Measurements from ENCODE around the gene CDK14.
A peak's percentile ranks its signal among the peaks of the same experiment; 100 is the strongest.

CDK14 gene

GRCh38 chr7:90692396-90692795, 96.3 kb downstream of the CDK14 start:
- H3K27ac ChIP-seq, result no peak overlapping the region
- TF ChIP-seq, protein P1, sequence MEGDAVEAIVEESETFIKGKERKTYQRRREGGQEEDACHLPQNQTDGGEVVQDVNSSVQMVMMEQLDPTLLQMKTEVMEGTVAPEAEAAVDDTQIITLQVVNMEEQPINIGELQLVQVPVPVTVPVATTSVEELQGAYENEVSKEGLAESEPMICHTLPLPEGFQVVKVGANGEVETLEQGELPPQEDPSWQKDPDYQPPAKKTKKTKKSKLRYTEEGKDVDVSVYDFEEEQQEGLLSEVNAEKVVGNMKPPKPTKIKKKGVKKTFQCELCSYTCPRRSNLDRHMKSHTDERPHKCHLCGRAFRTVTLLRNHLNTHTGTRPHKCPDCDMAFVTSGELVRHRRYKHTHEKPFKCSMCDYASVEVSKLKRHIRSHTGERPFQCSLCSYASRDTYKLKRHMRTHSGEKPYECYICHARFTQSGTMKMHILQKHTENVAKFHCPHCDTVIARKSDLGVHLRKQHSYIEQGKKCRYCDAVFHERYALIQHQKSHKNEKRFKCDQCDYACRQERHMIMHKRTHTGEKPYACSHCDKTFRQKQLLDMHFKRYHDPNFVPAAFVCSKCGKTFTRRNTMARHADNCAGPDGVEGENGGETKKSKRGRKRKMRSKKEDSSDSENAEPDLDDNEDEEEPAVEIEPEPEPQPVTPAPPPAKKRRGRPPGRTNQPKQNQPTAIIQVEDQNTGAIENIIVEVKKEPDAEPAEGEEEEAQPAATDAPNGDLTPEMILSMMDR (conservative IDR thresholded peaks at IDR 0.05), result no peak

DNA sequence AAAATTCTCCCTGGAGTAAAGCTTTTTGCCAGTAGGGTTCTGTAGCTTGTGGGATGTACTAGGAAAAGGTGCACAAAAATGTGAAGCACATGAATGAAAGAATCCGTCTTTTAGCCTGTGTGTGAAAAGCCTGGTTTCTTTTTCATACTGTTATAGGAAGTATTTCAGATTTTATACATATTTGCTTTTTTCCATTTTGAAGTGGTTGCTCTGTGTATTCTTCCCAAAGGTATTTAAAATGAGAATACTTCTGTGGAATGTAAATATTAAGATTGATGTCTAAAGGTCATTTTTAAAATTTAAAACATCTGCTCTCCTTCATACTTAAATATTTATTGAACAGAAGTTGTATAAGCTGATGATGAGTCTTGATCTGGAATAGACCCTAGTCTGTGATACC, 96.8 kb downstream of the CDK14 start:
- TF ChIP-seq, protein P1 (conservative IDR thresholded peaks at IDR 0.05), result no peak
- H3K27ac ChIP-seq, result no peak overlapping the region

DNA sequence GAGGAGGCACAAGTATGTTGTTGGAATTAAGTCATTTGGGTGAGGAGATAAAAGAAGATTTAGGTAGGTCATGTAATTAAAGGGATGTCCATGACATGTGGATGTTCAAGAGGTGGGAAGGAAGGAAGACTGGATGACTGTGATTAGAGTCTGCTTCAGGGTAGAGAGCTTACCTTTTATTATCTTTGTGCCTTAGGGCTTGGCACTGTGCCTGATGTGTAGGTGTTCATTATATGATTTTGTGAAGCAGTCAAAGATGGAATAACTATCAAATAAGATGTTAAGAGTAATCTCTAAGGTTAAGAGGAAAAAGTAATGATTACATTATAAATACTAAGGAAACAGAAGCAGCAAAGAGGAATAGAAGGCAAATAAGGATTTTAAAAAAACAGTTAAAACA, 97.8 kb downstream of the CDK14 start:
- TF ChIP-seq, protein P1 (conservative IDR thresholded peaks at IDR 0.05), result no peak
- H3K27ac ChIP-seq, result no peak overlapping the region

GRCh38 chr7:90698616-90699015, 102.5 kb downstream of the CDK14 start:
- TF ChIP-seq, protein P1 (conservative IDR thresholded peaks at IDR 0.05), result no peak
- peak overlapping the region; percentile 29 for H3K27ac ChIP-seq

DNA sequence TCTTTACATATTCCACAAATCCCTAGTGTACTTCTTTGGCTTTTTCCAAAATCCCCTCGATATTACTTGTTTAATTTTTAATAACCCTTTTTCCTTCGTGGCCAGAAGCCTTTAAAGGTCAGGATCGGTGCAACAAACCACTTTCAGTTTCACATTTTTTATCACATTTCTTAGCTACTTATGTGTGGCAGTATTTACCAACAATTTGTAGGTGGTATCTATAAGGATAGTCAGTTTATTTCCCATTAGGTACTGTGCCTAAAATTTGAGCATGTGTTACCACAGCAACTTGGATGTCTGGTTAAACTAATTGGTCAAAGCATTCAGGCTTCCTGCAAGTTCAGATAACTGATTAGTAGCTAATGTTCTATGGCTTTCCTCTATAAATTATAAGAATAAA, 104.9 kb downstream of the CDK14 start:
- TF ChIP-seq, protein P1 (conservative IDR thresholded peaks at IDR 0.05), result no peak
- no peak overlapping the region for H3K27ac ChIP-seq

GRCh38 chr7:90701771-90702170, 105.7 kb downstream of the CDK14 start:
- TF ChIP-seq, protein P1 (conservative IDR thresholded peaks at IDR 0.05), result no peak
- no peak overlapping the region for H3K27ac ChIP-seq

DNA sequence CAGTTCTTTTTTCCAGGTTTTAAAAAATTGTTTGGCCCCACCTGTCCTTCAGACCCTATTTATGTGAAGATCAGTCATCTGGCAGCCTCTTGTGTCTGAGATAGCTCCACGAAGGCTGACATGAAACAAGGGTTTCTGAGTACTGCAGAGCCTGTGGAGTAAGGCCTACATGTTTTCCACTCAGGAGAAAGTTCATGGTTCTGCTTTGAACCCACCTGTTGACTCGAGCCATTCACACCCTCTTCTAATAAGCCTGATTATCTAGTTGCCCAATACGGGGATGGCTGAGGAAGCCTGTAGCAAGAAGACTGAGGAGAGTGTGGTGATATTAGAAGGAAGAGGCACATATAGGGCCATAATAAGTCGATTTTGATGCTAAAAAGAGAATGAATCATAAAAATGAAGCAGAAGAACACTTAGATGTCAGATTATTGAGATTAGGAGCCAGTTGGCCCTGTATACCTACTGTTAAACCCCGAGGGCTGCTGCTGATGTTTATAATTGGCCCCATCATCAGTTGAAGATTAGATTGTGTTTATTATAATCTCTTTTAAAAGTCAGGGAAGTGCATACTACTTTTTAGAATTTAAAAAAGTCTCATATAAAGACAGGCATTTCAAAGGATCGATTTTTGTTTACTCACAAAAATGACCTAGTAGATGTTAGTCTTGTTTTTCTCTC, 109.4 kb downstream of the CDK14 start:
- TF ChIP-seq, protein P1 (conservative IDR thresholded peaks at IDR 0.05), result no peak

More for the DNA sequence above, 109.4 kb downstream of the CDK14 start:
- peak overlapping the region; percentile 43 for H3K27ac ChIP-seq
